ENCODE results near the gene PTPN21. TPM values are rescaled to one million over a fixed set of nuclear protein-coding genes. Genes with fewer than 3 reads are reported as not detected.

The PTPN21 gene
- total RNA-seq, 2 donors from 2014 or later, result 16.8 to 47.8 TPM

DNA sequence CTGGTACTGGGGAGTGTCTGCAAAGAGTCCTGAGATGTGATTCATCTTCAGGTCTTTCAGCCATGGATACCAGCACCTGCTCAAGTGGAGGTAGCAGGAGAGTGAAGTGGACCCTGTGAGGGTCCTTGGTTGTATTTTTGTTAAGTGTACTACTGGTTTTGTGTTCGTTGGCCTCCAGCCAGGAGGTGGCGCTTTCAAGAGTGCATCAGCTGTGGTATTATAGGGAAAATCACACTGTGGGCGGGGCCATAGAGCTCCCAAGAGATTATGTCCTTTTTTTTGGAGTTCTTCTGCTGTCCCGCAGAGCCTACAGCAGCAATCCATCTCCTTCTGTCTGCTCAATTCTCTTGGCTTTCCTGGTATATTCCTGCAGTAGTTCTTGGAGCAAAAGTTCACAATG is 102.6 kb downstream of the PTPN21 start:
- no peak overlapping the region for H3K27ac ChIP-seq

DNA sequence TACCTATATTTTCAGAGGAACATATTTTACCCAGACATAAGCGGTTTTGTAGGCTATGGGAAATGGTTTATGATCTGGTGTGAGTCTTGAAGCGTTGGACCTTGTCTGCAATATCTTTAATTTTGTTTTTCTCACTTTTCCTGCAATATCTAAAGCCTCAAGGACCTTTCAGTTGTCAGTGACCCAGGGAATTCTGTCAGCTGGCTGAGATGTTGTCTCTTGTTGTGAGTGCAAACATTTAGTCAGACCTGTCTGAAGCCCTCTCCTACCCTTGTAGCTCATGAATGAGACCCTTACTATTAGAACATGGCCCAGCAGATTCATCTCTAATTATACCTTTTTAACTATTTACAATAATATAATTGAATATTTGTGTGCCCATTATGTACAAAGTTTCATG is 115.7 kb downstream of the PTPN21 start:
- TF ChIP-seq, protein P1, sequence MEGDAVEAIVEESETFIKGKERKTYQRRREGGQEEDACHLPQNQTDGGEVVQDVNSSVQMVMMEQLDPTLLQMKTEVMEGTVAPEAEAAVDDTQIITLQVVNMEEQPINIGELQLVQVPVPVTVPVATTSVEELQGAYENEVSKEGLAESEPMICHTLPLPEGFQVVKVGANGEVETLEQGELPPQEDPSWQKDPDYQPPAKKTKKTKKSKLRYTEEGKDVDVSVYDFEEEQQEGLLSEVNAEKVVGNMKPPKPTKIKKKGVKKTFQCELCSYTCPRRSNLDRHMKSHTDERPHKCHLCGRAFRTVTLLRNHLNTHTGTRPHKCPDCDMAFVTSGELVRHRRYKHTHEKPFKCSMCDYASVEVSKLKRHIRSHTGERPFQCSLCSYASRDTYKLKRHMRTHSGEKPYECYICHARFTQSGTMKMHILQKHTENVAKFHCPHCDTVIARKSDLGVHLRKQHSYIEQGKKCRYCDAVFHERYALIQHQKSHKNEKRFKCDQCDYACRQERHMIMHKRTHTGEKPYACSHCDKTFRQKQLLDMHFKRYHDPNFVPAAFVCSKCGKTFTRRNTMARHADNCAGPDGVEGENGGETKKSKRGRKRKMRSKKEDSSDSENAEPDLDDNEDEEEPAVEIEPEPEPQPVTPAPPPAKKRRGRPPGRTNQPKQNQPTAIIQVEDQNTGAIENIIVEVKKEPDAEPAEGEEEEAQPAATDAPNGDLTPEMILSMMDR (IDR thresholded peaks at IDR 0.05), result no peak
- TF ChIP-seq POLR2AphosphoS5 (IDR thresholded peaks at IDR 0.05), result no peak
- no peak for TF ChIP-seq POLR2A (IDR thresholded peaks at IDR 0.05)
- intact Hi-C loops (cut with DNase I), result no loop called here
- Histone ChIP-seq H3K27ac (no peak overlapping the region), H3K4me3 (no peak overlapping the region), H3K36me3 (no peaks in the 10 kb centered on the region), H3K4me1 (replicated peaks) (no peaks in the 10 kb centered on the region), H3K9me3 (no peaks in the 10 kb centered on the region), H3K27me3 (replicated peaks; ENCODE audit: insufficient read depth) (no peaks in the 10 kb centered on the region)
- no peak for DNase-seq (ENCODE audit: low spot score)
- WGBS, result 95% methylated on average over 2 of the region's 2 CpGs

More for the DNA sequence above, 102.6 kb downstream of the PTPN21 start:
- DNase-seq (ENCODE audit: low spot score), result no peak
- no peak overlapping the region for H3K4me3 ChIP-seq
- intact Hi-C loops (cut with DNase I), result no loop called here
- no peak for TF ChIP-seq POLR2A (IDR thresholded peaks at IDR 0.05)
- TF ChIP-seq, protein P1 (IDR thresholded peaks at IDR 0.05), result no peak
- TF ChIP-seq POLR2AphosphoS5 (IDR thresholded peaks at IDR 0.05), result no peak
- no peaks in the 10 kb centered on the region for H3K9me3 ChIP-seq
- WGBS, result 99% methylated on average over 4 of the region's 4 CpGs
- no peaks in the 10 kb centered on the region for H3K27me3 ChIP-seq (replicated peaks; ENCODE audit: insufficient read depth)
- no peaks in the 10 kb centered on the region for H3K36me3 ChIP-seq
- H3K4me1 ChIP-seq (replicated peaks), result no peaks in the 10 kb centered on the region

DNA sequence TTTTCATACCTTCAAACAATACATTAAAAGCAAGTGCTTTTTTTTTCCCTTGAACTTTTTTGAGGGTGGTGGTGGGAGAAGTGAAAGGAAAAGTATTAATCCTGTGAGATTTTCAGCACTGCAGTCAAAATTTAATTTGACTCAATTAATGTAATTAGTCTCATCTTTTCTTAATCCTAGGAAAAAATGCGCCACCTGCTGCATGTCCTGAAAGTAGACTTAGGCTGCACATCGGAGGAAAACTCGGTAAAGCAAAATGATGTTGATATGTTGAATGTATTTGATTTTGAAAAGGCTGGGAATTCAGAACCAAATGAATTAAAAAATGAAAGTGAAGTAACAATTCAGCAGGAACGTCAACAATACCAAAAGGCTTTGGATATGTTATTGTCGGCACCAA is 117.1 kb downstream of the PTPN21 start:
- no peak overlapping the region for H3K27ac ChIP-seq
- WGBS, result 91% methylated on average over 5 of the region's 5 CpGs
- H3K4me3 ChIP-seq, result no peak overlapping the region
- H3K9me3 ChIP-seq, result no peaks in the 10 kb centered on the region
- no peaks in the 10 kb centered on the region for H3K4me1 ChIP-seq (replicated peaks)
- H3K27me3 ChIP-seq (replicated peaks; ENCODE audit: insufficient read depth), result no peaks in the 10 kb centered on the region
- intact Hi-C loops (cut with DNase I), result no loop called here
- DNase-seq (ENCODE audit: low spot score), result no peak
- TF ChIP-seq, protein P1 (IDR thresholded peaks at IDR 0.05), result no peak
- no peak for TF ChIP-seq POLR2A (IDR thresholded peaks at IDR 0.05)
- TF ChIP-seq POLR2AphosphoS5 (IDR thresholded peaks at IDR 0.05), result no peak
- H3K36me3 ChIP-seq, result no peaks in the 10 kb centered on the region

DNA sequence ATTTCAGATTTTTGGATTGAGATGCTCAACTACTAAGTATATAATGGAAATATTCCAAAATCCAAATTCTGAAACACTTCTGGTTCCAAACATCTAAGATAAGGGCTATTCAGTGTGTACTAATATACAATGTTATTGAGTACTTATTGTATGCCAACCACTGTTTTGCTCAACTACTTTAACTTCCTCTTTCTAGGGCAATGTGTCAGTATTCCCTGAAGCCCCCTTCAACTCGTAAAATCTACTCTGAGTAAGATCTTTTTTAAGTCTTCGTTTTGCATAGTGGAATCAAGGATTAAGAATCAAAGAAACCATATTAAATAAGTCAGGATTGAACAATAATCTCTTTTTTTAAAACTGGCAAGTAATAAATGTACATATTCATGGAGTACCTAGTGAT is 123.8 kb downstream of the PTPN21 start:
- H3K4me3 ChIP-seq, result no peak overlapping the region
- H3K9me3 ChIP-seq, result no peaks in the 10 kb centered on the region
- H3K4me1 ChIP-seq (replicated peaks), result no peaks in the 10 kb centered on the region
- no peak for DNase-seq (ENCODE audit: low spot score)
- intact Hi-C loops (cut with DNase I), result no loop called here
- H3K27me3 ChIP-seq (replicated peaks; ENCODE audit: insufficient read depth), result no peaks in the 10 kb centered on the region
- no peak overlapping the region for H3K27ac ChIP-seq
- WGBS, result 80% methylated on average over 2 of the region's 2 CpGs
- H3K36me3 ChIP-seq, result no peaks in the 10 kb centered on the region
- TF ChIP-seq POLR2A (IDR thresholded peaks at IDR 0.05), result no peak

DNA sequence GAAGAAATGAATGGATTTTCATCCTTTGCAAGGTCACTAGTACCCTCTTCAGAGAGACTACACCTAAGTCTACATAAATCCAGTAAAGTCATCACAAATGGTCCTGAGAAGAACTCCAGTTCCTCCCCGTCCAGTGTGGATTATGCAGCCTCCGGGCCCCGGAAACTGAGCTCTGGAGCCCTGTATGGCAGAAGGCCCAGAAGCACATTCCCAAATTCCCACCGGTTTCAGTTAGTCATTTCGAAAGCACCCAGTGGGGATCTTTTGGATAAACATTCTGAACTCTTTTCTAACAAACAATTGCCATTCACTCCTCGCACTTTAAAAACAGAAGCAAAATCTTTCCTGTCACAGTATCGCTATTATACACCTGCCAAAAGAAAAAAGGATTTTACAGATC is 128.5 kb downstream of the PTPN21 start:
- TF ChIP-seq POLR2AphosphoS5 (IDR thresholded peaks at IDR 0.05) (no peak), POLR2A (IDR thresholded peaks at IDR 0.05) (no peak)
- TF ChIP-seq, protein P1 (IDR thresholded peaks at IDR 0.05), result no peak
- H3K36me3 ChIP-seq, result no peaks in the 10 kb centered on the region
- H3K4me1 ChIP-seq (replicated peaks), result no peaks in the 10 kb centered on the region
- no peaks in the 10 kb centered on the region for H3K9me3 ChIP-seq
- DNase-seq (ENCODE audit: low spot score), result no peak
- no peaks in the 10 kb centered on the region for H3K27me3 ChIP-seq (replicated peaks; ENCODE audit: insufficient read depth)
- WGBS, result 77% methylated on average over 7 of the region's 7 CpGs
- no peak overlapping the region for H3K27ac ChIP-seq
- intact Hi-C loops (cut with DNase I), result no loop called here
- H3K4me3 ChIP-seq, result no peak overlapping the region
